ENCODE results near the gene CROCC2.

Gene CROCC2

GRCh38 chr2:240909216-240909974 lies 3.3 kb downstream of the CROCC2 start:
- no peak for DNase-seq

GRCh38 chr2:240911641-240912265 lies 5.6 kb downstream of the CROCC2 start:
- no peak for DNase-seq

- no peak for DNase-seq
These were observed 7.0 kb downstream of the CROCC2 start for GRCh38 chr2:240912878-240913809.

- peak; percentile 31 for DNase-seq
These were observed 7.9 kb downstream of the CROCC2 start for GRCh38 chr2:240913810-240914644.

DNA sequence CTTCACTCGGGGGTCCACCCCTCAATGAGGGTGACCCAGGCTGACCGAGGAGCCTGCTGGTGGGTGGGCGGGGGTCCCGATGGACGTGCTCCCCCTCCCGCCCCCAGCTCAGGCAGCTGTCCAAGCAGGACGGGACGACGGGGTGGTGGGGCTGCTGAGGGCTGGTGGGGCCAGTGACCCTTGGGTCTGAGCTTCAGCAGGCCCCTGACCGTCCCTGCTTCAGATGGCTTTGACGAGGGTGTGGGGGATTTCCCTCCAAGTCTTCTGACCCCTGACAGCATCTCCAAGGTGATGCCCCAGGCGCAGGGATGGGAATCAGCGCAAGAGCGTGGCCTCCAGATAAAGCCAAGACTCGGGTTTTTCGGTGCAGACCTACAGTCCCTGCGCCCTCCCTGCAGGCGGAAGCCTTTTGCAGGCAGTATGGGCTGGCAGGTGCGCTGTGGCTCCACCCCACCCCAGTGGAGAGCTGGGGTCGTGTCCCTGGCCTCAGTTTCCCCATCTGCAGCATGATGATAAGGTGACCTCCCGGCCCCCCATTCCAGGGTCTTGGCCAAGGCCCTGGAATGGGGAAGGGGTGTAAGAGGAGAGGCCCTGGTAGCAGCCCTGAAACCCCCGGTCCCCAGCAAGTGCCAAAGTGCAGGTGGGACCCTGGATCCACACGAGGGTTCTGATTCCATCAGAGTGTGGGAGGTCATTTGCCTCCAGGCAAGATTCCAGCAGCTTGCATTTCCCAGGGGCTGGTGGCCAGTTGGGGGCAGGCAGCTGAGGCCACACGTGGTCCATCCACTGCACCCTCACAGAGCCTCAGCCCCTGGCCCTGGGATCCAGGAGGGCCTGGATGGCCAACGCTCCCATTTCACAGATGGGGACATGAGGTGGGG lies 8.7 kb downstream of the CROCC2 start:
- DNase-seq, result no peak

GRCh38 chr2:240915526-240916341 lies 9.6 kb downstream of the CROCC2 start:
- DNase-seq, result no peak

- DNase-seq, result no peak
These were observed 10.5 kb downstream of the CROCC2 start for GRCh38 chr2:240916571-240917008.

GRCh38 chr2:240917009-240917683 lies 11.0 kb downstream of the CROCC2 start:
- no peak for DNase-seq

- no peak for DNase-seq
These were observed 11.6 kb downstream of the CROCC2 start for GRCh38 chr2:240917684-240918257.

GRCh38 chr2:240918258-240919091 lies 12.3 kb downstream of the CROCC2 start:
- no peak for DNase-seq

- no peak for DNase-seq
These were observed 13.1 kb downstream of the CROCC2 start for GRCh38 chr2:240919161-240919781.

DNA sequence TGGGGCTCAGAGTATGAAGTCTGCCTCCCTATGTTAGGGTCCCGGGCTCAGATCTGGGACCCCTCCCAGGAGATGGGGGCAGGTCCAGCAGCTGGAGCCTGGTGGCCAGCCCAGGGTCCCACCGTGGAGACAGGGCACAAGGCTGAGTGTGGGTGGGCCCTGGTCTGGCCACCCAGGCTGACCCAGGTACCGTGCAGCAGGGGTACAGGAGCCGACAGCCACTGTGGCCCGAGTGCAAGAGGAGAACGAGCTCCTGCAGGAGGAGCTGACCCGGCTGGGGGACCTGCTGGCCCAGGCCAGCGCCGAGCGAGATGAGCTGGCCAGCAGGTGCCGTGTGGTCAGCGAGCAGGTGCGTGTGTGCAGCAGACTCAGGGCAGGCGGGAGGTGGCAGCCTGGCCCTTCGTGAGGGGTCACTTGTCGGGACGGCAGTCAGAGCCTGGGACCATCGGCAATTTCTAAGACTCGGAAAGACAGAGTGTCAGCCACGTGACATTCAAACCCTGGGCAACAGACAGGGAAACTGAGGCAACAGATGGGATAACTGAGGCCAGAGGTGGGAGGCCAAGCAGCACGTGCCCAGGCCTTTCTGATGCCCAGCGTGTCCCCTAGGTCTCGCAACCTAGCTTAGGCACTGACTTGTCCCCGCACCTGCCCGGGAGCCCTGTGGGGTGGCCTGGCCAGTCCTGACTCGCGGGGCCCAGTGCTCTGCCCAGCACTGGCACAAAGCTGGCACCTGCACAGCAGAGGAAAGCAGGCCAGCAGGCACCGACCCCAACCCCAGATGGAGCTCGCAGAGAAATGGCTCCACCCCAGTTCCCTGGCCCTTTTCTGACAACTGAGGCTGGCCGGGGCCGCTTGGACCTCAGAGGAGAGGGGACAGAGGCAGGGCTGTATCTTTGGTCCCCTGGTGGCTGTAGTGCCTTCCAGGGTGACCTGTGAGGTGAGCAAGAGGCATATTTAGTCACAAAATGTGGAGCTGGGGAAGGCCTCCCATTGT lies 13.9 kb downstream of the CROCC2 start:
- no peak for DNase-seq

- no peak for DNase-seq
These were observed 14.7 kb downstream of the CROCC2 start for GRCh38 chr2:240920783-240921231.

GRCh38 chr2:240921311-240921994 lies 15.3 kb downstream of the CROCC2 start:
- no peak for DNase-seq

DNA sequence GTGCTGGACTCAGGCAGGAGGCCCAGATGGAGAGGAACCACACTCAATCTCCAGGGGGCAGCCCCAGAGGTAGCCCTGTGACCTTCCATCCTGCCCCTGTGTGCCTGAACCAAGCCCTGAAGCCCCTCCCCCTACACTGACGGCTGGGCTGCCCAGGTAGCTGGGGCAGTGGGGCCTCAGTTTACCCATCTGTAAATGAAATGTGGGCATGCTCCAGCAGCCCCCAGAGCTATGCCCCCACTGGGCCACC lies 15.8 kb downstream of the CROCC2 start:
- DNase-seq, result no peak

GRCh38 chr2:240922245-240922981 lies 16.3 kb downstream of the CROCC2 start:
- no peak for DNase-seq

Data from NCI-H1092 treated with DMSO at 0.1 percent for 48 hours (cell line).